ENCODE results near the gene LTBR. TPM values are rescaled to one million over a fixed set of nuclear protein-coding genes. Genes with fewer than 3 reads are reported as not detected.

Gene LTBR
- polyA plus RNA-seq, 2 of the 4 experiments (the other 2 are of a cell fraction) = 57.3 to 110 TPM

DNA sequence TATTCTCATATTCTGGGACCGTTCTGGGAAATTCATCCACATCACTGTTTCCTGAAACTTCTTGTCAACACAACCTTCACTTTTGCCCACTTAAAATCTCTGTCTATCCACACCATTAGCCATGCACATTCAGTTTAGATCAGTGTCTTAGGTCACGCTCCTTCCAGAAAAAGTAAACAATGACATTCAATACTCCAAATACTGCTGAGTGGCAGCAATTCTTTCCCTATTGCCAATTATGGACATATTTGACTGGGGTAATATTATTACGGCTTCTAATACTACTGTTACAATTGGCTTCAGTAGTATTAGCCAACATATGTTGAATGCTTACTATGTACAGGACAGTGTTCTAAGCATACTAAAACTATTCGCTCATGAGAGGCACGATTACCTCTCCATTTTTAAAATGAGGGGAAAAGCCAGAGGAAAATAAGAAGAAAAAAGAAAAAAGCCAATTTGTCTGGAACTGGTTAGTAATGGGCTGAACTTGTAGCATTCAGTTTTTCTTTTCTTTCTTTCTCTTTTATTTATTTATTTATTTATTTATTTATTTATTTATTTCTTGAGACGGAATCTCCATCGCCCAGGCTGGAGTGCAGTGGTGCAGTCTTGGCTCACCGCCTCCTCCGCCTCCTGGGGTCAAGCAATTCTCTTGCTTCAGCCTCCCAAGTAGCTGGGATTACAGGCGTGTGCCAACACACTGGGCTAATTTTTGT, 23.4 kb downstream of the LTBR start:
- POLR2A ChIA-PET = no interaction called here
- DNase-seq (ENCODE audit: low read depth in 1 of 2, low spot score in 1 of 2) (no peak), ATAC-seq (no peak), FAIRE-seq (no peak)
- Histone ChIP-seq H3K4me3 (no peak overlapping the region), H3K4me2 (no peak overlapping the region), H3K4me1 (no peaks in the 10 kb centered on the region), H3K9me3 (peaks cover 10% of the 10 kb centered on the region; the same call in 2 of the 3 replicates), H3K27ac (no peak overlapping the region)
- WGBS (ENCODE audit: missing lambda C conversion rate) = 93% methylated on average over 10 of the region's 10 CpGs
- TF ChIP-seq, protein P1, sequence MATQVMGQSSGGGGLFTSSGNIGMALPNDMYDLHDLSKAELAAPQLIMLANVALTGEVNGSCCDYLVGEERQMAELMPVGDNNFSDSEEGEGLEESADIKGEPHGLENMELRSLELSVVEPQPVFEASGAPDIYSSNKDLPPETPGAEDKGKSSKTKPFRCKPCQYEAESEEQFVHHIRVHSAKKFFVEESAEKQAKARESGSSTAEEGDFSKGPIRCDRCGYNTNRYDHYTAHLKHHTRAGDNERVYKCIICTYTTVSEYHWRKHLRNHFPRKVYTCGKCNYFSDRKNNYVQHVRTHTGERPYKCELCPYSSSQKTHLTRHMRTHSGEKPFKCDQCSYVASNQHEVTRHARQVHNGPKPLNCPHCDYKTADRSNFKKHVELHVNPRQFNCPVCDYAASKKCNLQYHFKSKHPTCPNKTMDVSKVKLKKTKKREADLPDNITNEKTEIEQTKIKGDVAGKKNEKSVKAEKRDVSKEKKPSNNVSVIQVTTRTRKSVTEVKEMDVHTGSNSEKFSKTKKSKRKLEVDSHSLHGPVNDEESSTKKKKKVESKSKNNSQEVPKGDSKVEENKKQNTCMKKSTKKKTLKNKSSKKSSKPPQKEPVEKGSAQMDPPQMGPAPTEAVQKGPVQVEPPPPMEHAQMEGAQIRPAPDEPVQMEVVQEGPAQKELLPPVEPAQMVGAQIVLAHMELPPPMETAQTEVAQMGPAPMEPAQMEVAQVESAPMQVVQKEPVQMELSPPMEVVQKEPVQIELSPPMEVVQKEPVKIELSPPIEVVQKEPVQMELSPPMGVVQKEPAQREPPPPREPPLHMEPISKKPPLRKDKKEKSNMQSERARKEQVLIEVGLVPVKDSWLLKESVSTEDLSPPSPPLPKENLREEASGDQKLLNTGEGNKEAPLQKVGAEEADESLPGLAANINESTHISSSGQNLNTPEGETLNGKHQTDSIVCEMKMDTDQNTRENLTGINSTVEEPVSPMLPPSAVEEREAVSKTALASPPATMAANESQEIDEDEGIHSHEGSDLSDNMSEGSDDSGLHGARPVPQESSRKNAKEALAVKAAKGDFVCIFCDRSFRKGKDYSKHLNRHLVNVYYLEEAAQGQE (IDR thresholded peaks at IDR 0.05) = no peak
- no peak for TF ChIP-seq NFE2L2 (conservative IDR thresholded peaks at IDR 0.05; ENCODE audit: low read length)
- no peak for TF ChIP-seq CHD2 (IDR thresholded peaks at IDR 0.05; ENCODE audit: low read length, partially characterized antibody)
- TF ChIP-seq EHMT2 (IDR thresholded peaks at IDR 0.05; ENCODE audit: low read depth) = no peak
- TF ChIP-seq CBX2 (IDR thresholded peaks at IDR 0.05; ENCODE audit: borderline replicate concordance, low read depth) = no peak
- TF ChIP-seq POLR2AphosphoS2 (conservative IDR thresholded peaks at IDR 0.05; ENCODE audit: low read length) = no peak
- TF ChIP-seq MAFK (IDR thresholded peaks at IDR 0.05; ENCODE audit: partially characterized antibody) = peak; percentile 39
- no peak for TF ChIP-seq RNF2 (IDR thresholded peaks at IDR 0.05; ENCODE audit: borderline replicate concordance, low read depth)
- no peak for TF ChIP-seq RARB (CRISPR knock-in tag; IDR thresholded peaks at IDR 0.05)
- TF ChIP-seq, protein P2, sequence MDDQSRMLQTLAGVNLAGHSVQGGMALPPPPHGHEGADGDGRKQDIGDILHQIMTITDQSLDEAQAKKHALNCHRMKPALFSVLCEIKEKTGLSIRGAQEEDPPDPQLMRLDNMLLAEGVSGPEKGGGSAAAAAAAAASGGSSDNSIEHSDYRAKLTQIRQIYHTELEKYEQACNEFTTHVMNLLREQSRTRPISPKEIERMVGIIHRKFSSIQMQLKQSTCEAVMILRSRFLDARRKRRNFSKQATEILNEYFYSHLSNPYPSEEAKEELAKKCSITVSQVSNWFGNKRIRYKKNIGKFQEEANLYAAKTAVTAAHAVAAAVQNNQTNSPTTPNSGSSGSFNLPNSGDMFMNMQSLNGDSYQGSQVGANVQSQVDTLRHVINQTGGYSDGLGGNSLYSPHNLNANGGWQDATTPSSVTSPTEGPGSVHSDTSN (IDR thresholded peaks at IDR 0.05) = no peak
- TF ChIP-seq ZC3H11A (IDR thresholded peaks at IDR 0.05) = peak; percentile 97
- no peak for TF ChIP-seq CHD4 (IDR thresholded peaks at IDR 0.05; ENCODE audit: borderline replicate concordance)
- TF ChIP-seq HOXB13 (CRISPR knock-in tag; IDR thresholded peaks at IDR 0.05; ENCODE audit: low read depth) = no peak
- TF ChIP-seq ZSCAN20 (CRISPR knock-in tag; IDR thresholded peaks at IDR 0.05) = no peak
- TF ChIP-seq, protein P3, sequence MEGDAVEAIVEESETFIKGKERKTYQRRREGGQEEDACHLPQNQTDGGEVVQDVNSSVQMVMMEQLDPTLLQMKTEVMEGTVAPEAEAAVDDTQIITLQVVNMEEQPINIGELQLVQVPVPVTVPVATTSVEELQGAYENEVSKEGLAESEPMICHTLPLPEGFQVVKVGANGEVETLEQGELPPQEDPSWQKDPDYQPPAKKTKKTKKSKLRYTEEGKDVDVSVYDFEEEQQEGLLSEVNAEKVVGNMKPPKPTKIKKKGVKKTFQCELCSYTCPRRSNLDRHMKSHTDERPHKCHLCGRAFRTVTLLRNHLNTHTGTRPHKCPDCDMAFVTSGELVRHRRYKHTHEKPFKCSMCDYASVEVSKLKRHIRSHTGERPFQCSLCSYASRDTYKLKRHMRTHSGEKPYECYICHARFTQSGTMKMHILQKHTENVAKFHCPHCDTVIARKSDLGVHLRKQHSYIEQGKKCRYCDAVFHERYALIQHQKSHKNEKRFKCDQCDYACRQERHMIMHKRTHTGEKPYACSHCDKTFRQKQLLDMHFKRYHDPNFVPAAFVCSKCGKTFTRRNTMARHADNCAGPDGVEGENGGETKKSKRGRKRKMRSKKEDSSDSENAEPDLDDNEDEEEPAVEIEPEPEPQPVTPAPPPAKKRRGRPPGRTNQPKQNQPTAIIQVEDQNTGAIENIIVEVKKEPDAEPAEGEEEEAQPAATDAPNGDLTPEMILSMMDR (IDR thresholded peaks at IDR 0.05) = no peak
- CTCF ChIA-PET = interaction anchor here (1.0 kb wide), 1 partner anchor 15 kb away, joined by 4 read pairs; no protein-coding TSS in a partner anchor

DNA sequence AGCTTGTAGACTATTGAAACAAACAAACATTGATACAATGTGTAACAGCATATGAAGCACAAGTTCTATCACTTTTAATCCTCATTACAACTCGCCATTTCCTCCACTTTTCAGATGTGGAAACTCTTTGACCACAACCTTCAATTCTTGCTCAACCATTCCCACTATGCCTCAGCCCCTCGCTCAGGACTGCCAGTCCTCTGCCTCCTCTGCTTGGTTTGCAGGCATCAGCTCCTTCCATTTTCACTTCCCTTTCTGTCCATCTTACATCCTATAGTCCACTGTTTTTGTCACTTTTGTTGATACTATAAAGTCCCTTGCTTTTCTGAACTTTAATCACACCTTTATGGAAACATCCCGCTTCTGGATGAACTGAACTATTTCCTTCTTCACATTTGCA, 32.6 kb downstream of the LTBR start:
- WGBS (ENCODE audit: missing lambda C conversion rate) = 91% methylated on average over 3 of the region's 3 CpGs
- CTCF ChIA-PET = interaction anchor here (6.1 kb wide), 1 partner anchor 49 kb away, joined by 48 read pairs; no protein-coding TSS in a partner anchor
- no peak overlapping the region for H3K4me2 ChIP-seq
- H3K4me1 ChIP-seq = peaks cover 17% of the 10 kb centered on the region
- POLR2A ChIA-PET = no interaction called here
- DNase-seq (ENCODE audit: low read depth in 1 of 2, low spot score in 1 of 2) (no peak), ATAC-seq (no peak), FAIRE-seq (no peak)
- H3K27ac ChIP-seq = no peak overlapping the region
- H3K9me3 ChIP-seq = peaks cover 8% of the 10 kb centered on the region; the same call in 1 of the 3 replicates
- H3K4me3 ChIP-seq = no peak overlapping the region
- TF ChIP-seq PHF8 (IDR thresholded peaks at IDR 0.05; ENCODE audit: borderline replicate concordance, low read depth) (no peak), MAZ (IDR thresholded peaks at IDR 0.05; ENCODE audit: borderline replicate concordance, low read depth, low read length) (no peak), NR3C1 (IDR thresholded peaks at IDR 0.05) (no peak), MYC (IDR thresholded peaks at IDR 0.05; ENCODE audit: borderline replicate concordance, low read length) (no peak), BHLHE40 (IDR thresholded peaks at IDR 0.05; ENCODE audit: low read depth, low read length) (no peak), JUN (IDR thresholded peaks at IDR 0.05) (no peak), RFX5 (IDR thresholded peaks at IDR 0.05) (no peak), ZC3H11A (IDR thresholded peaks at IDR 0.05) (no peak), TP53 (CRISPR knock-in tag; IDR thresholded peaks at IDR 0.05) (no peak)
- TF ChIP-seq, protein P1 (IDR thresholded peaks at IDR 0.05) = no peak
- TF ChIP-seq, protein P2 (IDR thresholded peaks at IDR 0.05) = no peak

Data from A549 (cell line).